HG03039 (cell line): ENCODE measurements around the gene ACAP3.

Source experiments
- ATAC-seq: cut with Tn5 transposase; IDR thresholded peaks from one replicate; pipeline ENCODE4 v1.9.1; 2021; ENCODE audit warnings: mild to moderate bottlenecking, moderate library complexity; ENCODE audit not compliant: unreplicated experiment

Gene ACAP3

DNA sequence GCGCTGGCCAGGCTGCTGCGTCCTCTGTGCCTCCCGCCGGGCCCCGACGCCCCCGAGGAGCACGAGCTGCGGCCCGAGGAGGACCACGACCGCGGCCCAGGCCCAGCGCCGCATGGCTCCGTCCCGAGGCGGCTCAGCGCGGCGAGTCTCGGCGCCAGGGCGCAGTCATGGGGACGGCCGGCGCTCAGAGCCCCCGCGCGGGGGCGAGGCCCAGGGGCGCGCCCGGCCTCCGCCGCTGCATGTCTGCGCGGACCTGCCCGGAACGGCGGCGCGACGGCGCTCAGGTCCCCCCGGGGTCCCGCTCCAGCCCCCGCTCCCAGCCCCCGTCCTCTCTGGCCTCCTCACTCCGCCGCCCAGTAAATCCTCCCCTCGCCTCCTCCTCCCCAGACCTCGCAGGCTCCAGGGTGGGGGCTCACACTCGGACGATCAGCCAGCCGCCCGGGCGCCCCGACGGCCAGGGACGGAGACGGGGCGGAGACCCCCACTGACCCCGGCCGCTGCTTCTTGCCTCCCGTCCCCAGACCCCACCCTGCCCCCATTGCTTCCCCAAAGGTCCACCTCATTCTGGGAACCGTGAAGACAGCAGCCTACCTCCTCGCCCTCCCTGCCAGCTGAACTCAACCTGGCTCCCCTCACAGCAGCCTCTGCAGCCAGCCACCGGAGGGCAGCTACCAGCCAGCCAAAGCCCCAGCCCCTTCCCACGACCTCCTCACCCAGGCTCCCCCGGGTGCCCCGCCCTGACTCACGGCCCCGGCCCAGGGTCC lies 61.0 kb downstream of the ACAP3 start, which contains the start of gene C1QTNF12:
Gene C1QTNF12, minus strand, starts transcription at position 146 of the 764 bp plus-strand sequence. Its CDS starts 32 bp downstream, at position 114.
- no peak for ATAC-seq

DNA sequence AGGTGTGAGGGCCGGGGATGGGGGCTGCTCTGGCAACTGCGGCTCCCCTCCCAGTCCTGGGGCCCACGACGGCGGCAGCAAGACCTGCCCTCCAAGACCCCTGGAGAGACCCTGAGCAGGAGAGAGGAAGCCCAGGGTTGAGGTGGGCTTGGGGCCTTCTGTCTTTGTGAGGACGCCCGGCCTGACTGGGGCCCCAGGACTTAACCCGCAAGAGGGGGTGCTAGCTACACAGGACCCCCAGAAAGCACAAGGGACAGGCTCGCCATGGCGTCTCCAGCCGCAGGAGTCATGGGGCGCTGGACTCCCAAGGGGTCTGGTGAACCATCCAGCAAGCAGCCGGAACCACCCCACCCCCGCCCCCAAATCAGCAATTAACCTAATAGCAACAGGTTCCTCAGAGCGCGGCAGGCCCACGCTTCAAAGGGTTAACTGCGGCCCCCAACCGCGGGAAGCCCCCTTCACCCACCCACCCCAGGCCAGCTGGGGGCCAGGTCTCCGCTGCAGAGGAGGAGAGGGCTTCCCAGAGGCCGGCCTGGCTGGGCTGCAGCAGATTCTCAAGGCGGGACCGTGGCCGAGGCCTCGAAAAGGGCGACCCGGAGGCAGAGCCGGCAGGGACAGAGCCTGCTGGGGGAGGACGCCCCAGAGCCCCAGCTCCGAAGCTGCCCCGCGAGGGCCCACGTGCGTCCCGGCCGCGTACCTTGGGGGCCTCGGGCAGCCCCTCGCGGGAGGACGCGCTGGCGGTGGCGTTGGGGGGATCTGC lies 61.7 kb downstream of the ACAP3 start:
- no peak for ATAC-seq

DNA sequence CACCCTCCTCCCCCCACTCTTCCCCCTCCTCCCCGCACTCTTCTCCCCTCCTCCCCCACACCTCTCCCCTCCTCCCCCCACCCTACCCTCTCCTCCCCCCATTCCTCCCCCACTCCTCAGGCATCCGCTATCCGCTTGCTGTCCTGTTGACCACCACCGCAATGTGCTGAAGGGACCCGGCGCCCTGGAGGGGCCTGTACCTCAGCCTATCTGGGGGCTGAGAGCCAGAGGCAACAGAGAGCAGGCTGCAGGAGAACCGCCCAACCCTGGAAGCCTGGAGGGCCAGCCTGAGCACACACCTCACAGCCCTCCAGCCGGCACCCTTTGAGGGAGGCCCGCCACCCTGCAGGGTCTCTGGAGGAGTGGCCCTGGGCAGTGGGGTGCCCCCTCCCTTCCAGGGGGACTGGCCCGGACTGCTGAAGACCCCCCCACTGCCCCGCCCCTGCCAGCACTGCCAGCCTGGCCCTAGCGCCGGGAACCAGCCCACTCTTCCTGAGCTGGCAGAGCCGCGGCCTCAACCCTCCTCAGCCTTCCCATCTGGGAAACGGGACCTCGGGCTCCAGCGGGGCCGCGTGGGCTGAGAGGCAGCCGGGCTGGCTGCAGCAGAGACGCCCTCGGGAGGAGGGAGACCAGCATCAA lies 62.4 kb downstream of the ACAP3 start:
- ATAC-seq = no peak

DNA sequence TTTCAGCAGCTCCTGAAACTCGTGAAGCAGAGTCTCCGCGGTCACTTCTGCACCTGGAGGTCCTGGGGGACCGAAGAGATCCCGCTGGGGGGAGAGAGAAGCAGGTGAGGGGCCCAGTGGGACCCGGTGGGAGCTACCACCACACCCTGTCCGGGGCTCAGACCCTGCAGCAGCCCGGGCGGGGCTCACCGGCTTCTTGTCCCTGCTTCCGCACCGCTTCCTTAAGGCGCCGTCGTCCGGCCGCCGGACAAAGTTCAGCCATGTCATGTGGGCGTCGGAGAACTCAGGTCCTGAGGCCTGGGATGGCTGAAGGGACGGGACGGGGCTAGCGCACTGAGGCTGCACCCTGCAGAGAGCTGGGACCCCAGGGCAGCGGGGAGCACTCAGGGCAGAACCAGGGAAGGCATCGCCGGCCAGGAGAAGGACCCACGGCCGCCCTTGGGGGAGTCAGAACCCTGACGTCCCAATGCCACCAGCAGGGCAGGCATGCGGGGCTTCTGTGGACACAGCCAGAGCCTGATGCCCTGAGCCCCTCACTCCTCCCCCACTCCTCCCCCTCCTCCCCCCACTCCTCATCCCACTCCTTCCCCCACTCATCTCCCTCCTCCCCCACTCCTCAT lies 63.4 kb downstream of the ACAP3 start:
- ATAC-seq = no peak

DNA sequence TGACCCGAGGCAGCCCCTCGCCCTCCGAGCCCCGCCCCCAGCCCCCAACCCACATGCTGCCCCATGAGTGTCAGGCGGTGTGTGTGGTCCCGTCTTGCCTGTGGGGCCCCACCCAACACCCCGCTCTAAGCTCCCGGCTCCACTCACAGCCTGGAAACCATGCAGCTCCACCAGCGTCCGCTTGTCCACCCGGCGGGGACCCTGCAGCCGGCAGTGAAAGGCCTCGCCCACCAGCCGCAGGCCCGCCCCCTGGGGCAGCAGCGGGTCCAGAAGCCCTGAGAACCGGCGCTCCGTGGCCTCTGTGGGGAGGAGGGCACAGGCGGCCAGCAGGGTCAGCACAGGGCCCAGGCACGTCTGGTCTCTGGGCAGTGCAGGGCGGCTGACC lies 63.9 kb downstream of the ACAP3 start:
- no peak for ATAC-seq

DNA sequence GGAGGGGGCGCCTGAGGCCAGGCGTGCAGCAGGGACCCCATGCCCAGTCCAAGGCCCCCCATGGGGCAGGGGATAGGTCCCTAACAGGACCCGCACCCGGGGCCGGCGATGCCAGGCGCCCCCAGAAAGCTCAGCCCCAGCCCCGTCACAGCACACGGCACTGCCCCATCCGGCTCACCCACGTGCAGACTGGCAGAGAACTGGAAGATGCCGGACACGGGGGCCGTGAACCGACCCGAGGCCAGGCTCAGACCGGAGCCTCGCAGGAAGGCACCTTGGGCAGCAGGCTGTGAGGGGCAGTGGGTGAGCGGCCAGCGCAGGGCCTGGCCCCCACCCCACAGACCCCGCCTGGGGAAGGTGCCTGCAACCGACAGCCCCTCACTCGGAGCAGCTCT lies 64.5 kb downstream of the ACAP3 start:
- no peak for ATAC-seq

DNA sequence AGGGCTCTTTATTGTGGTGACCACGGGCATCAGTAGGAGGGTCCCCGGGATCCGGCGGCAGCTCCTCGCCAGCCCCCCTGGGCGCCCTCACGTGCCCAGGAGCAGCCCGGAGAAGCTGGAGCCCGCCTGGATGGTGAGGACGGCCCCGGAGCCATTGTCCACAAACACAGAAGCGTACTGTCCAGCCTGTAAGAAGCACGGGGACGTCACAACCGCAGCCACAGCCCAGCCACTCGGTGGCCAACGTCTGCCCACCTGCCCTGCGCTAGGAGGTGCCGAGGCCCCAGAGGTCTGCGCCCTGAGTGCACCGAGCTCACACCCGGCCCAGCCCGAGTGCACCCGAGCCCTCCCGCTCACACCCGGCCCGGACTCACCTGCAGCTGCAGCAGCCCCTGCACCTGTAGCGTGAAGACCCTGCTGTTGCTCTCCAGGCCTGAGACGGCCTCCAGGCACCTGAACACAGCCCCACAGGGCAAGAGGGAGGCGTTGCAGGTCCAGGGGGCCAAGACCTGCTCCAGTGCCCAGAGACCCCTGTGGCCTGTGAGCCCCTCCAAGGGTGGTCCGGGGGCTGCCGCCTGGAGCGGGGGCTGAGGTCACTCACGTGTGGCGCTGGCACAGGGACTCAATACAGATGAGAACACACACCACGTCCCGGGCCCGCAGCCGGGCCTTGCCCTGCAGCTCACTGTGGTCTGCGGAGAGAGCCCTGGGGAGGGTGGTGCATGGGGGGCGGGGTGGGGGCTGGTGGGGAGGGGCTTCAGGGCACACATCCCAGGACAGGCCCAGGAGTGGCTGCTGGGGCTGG lies 65.1 kb downstream of the ACAP3 start:
- ATAC-seq = no peak
